ENCODE measurements around the gene CPE.
A peak's percentile ranks its signal among the peaks of the same experiment; 100 is the strongest.

CPE gene

GRCh38 chr4:165385126-165385525, 6.3 kb downstream of the CPE start:
- no peak for TF ChIP-seq CTCF (IDR thresholded peaks at IDR 0.05)
- H3K4me3 ChIP-seq = no peak overlapping the region
- no peak for DNase-seq (ENCODE audit: low spot score)
- peak overlapping the region; percentile 70 to 75 for H3K27ac ChIP-seq

GRCh38 chr4:165386328-165386727, 7.5 kb downstream of the CPE start:
- no peak for DNase-seq (ENCODE audit: low spot score)
- H3K27ac ChIP-seq = no peak overlapping the region

GRCh38 chr4:165388756-165389155, 9.9 kb downstream of the CPE start:
- no peak for DNase-seq (ENCODE audit: low spot score)
- no peak for TF ChIP-seq CTCF (IDR thresholded peaks at IDR 0.05)
- Histone ChIP-seq H3K4me3 (no peak overlapping the region), H3K27ac (no peak overlapping the region)

More at GRCh38 chr4:165386328-165386727, 7.5 kb downstream of the CPE start:
- H3K4me3 ChIP-seq = no peak overlapping the region
- no peak for TF ChIP-seq CTCF (IDR thresholded peaks at IDR 0.05)

- DNase-seq (ENCODE audit: low spot score) = no peak
- no peak for TF ChIP-seq CTCF (IDR thresholded peaks at IDR 0.05)
- H3K4me3 ChIP-seq = no peak overlapping the region
- H3K27ac ChIP-seq = no peak overlapping the region
Observed at GRCh38 chr4:165393051-165393450, 14.2 kb downstream of the CPE start.

- Histone ChIP-seq H3K4me3 (no peak overlapping the region), H3K27ac (peak overlapping the region in 1 of 2 donors; percentile 24)
- TF ChIP-seq CTCF (IDR thresholded peaks at IDR 0.05) = no peak
- no peak for DNase-seq (ENCODE audit: low spot score)
Observed at GRCh38 chr4:165393704-165394103, 14.9 kb downstream of the CPE start.

- peak overlapping the region in 1 of 2 donors; percentile 1 for H3K27ac ChIP-seq
- TF ChIP-seq CTCF (IDR thresholded peaks at IDR 0.05) = no peak
- no peak overlapping the region for H3K4me3 ChIP-seq
- DNase-seq (ENCODE audit: low spot score) = no peak
Observed at GRCh38 chr4:165394275-165394674, 15.5 kb downstream of the CPE start.

GRCh38 chr4:165398570-165398969, 19.8 kb downstream of the CPE start:
- DNase-seq (ENCODE audit: low spot score) = no peak
- Histone ChIP-seq H3K27ac (no peak overlapping the region), H3K4me3 (no peak overlapping the region)
- no peak for TF ChIP-seq CTCF (IDR thresholded peaks at IDR 0.05)
